ENCODE data around the gene CFAP53. TPM values are rescaled to one million over a fixed set of nuclear protein-coding genes. Genes with fewer than 3 reads are reported as not detected.

Gene CFAP53
- total and polyA plus RNA-seq, 2 of the 4 experiments (the other 2 are of a cell fraction) = under 0.01 to 0.12 TPM

GRCh38 chr18:50232419-50232818 lies 33.9 kb downstream of the CFAP53 start:
- ChIA-PET POLR2A (ENCODE audit: unreplicated experiment) (no interaction called here), CTCF (no interaction called here)
- Histone ChIP-seq H3K27ac (ENCODE audit: insufficient read depth, low read length) (no peak overlapping the region), H2AK9ac (replicated peaks; ENCODE audit: low read depth, low read length, poor library complexity) (no peak overlapping the region), H3K4me1 (ENCODE audit: control insufficient read depth, insufficient read depth, low read length) (no peaks in the 10 kb centered on the region), H2BK5ac (ENCODE audit: low read depth, low read length, poor library complexity, severe bottlenecking) (no peak overlapping the region), H3K4ac (ENCODE audit: low read depth, low read length) (no peak overlapping the region), H2AK5ac (ENCODE audit: low read depth, low read length) (no peak overlapping the region), H3K23ac (ENCODE audit: low read depth, low read length) (no peak overlapping the region), H3K18ac (ENCODE audit: low read depth, low read length) (no peak overlapping the region), H2BK120ac (ENCODE audit: low read depth, low read length) (no peak overlapping the region), H3K79me1 (ENCODE audit: low read depth in 1 of 2, low read length in 2 of 2) (no peaks in the 10 kb centered on the region), H4K91ac (ENCODE audit: insufficient read depth, low read depth, low read length) (no peak overlapping the region), H3K4me2 (ENCODE audit: low read depth, low read length) (no peak overlapping the region), H3K9me1 (ENCODE audit: insufficient read depth, low read length) (no peaks in the 10 kb centered on the region), H3K4me3 (ENCODE audit: insufficient read depth, low read depth, low read length) (no peak overlapping the region), H2BK15ac (ENCODE audit: low read depth, low read length) (no peak overlapping the region), H2AFZ (replicated peaks; ENCODE audit: low read length, poor library complexity) (no peak overlapping the region), H3K56ac (ENCODE audit: extremely low read depth, insufficient read depth, low read length) (no peak overlapping the region), H3K36me3 (ENCODE audit: control insufficient read depth, insufficient read depth, low read length) (no peaks in the 10 kb centered on the region), H3K9ac (ENCODE audit: low read depth, low read length) (no peak overlapping the region), H3K9me3 (ENCODE audit: control insufficient read depth, insufficient read depth, low read length) (no peaks in the 10 kb centered on the region), H4K8ac (ENCODE audit: low read depth in 2 of 2, low read length in 2 of 2) (no peak overlapping the region), H3K27me3 (ENCODE audit: control insufficient read depth, insufficient read depth, low read length) (no peaks in the 10 kb centered on the region; the same call in none of the 2 replicates), H2BK20ac (ENCODE audit: low read depth, low read length) (no peak overlapping the region), H4K5ac (ENCODE audit: low read depth, low read length) (no peak overlapping the region), H3K14ac (replicated peaks; ENCODE audit: low read depth, low read length) (no peak overlapping the region), H4K20me1 (ENCODE audit: insufficient read depth, low read length) (no peaks in the 10 kb centered on the region)
- WGBS, 2 experiments (ENCODE audit: extremely low coverage in 2 of 2, insufficient read length in 1 of 2) = 0% methylated on average over 1 of the region's 2 CpGs; no CpG with 5 or more reads in 1 of the 2 experiments
- in situ Hi-C loops (cut with MboI; ENCODE audit: low sequenced_read_pairs) (no loop called here), intact Hi-C loops (cut with micrococcal nuclease) (no loop called here), dilution Hi-C loops (cut with HindIII; ENCODE audit: low sequenced_read_pairs, unreplicated experiment) (no loop called here)
- ATAC-seq (ENCODE audit: low read depth) (no peak), DNase-seq (no peak)
- TF ChIP-seq RFX5 (IDR thresholded peaks at IDR 0.05; ENCODE audit: low read depth, low read length) (no peak), MAFK (IDR thresholded peaks at IDR 0.05; ENCODE audit: low read depth, low read length) (no peak), USF2 (IDR thresholded peaks at IDR 0.05; ENCODE audit: low read depth, low read length) (no peak), CEBPB (IDR thresholded peaks at IDR 0.05; ENCODE audit: low read depth, low read length) (no peak), CHD1 (IDR thresholded peaks at IDR 0.05; ENCODE audit: low read depth, low read length) (no peak), SMC3 (IDR thresholded peaks at IDR 0.05; ENCODE audit: low read depth, low read length) (no peak), NFE2L2 (IDR thresholded peaks at IDR 0.05; ENCODE audit: low read depth, low read length) (no peak), BHLHE40 (IDR thresholded peaks at IDR 0.05; ENCODE audit: low read depth, low read length) (no peak), MAZ (IDR thresholded peaks at IDR 0.05; ENCODE audit: borderline replicate concordance, low read depth, low read length) (no peak), RCOR1 (IDR thresholded peaks at IDR 0.05; ENCODE audit: insufficient replicate concordance, low read length) (no peak), RAD21 (IDR thresholded peaks at IDR 0.05; ENCODE audit: low read length) (no peak)
- TF ChIP-seq, protein P1, sequence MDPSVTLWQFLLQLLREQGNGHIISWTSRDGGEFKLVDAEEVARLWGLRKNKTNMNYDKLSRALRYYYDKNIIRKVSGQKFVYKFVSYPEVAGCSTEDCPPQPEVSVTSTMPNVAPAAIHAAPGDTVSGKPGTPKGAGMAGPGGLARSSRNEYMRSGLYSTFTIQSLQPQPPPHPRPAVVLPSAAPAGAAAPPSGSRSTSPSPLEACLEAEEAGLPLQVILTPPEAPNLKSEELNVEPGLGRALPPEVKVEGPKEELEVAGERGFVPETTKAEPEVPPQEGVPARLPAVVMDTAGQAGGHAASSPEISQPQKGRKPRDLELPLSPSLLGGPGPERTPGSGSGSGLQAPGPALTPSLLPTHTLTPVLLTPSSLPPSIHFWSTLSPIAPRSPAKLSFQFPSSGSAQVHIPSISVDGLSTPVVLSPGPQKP (IDR thresholded peaks at IDR 0.05; ENCODE audit: borderline replicate concordance, low read depth, low read length) = no peak
- no TSS peak for BruUV-seq (replicated peaks)
